Fibroblast of villous mesenchyme (primary cell): ENCODE data around the gene BTG4. TPM values are rescaled to one million over a fixed set of nuclear protein-coding genes. Genes with fewer than 3 reads are reported as not detected.

ENCODE experiments used
- DNase-seq: peaks from one replicate; pipeline ENCODE4 v3.0.0-alpha.2; 2010; ENCODE audit warnings: low read depth
- H3K4me3 ChIP-seq: 2 replicates; pipeline ENCODE4 v1.5.1; 2011; ENCODE audit warnings: low read depth, mild to moderate bottlenecking, low read length
- CTCF ChIP-seq: IDR thresholded peaks from 2 replicates; pipeline ENCODE4 v1.5.1; 2012; ENCODE audit warnings: low read depth, mild to moderate bottlenecking, low read length; ENCODE audit not compliant: insufficient read depth
- total RNA-seq: library from RNA; depleted of rRNA; stranded (reverse); fragments of >200 nt; gene quantifications from 2 replicates; pipeline ENCODE4 v1.2.3, GENCODE V29; 2012

The BTG4 gene
- total RNA-seq, 1 donor = not detected

- no peak for TF ChIP-seq CTCF
- H3K4me3 ChIP-seq = no peak overlapping the region
- peak; percentile 23 for DNase-seq
Measured at GRCh38 chr11:111555255-111555654, 43.1 kb upstream of the BTG4 start.

- H3K4me3 ChIP-seq = no peak overlapping the region
- no peak for DNase-seq
- no peak for TF ChIP-seq CTCF
Measured at GRCh38 chr11:111554532-111554931, 42.3 kb upstream of the BTG4 start.

GRCh38 chr11:111550258-111550657 is 38.1 kb upstream of the BTG4 start:
- DNase-seq = no peak
- no peak for TF ChIP-seq CTCF
- H3K4me3 ChIP-seq = no peak overlapping the region

GRCh38 chr11:111549869-111550203 is 37.6 kb upstream of the BTG4 start:
- H3K4me3 ChIP-seq = no peak overlapping the region
- DNase-seq = peak; percentile 53
- no peak for TF ChIP-seq CTCF

GRCh38 chr11:111549196-111549868 is 37.1 kb upstream of the BTG4 start:
- no peak for TF ChIP-seq CTCF
- DNase-seq = no peak
- no peak overlapping the region for H3K4me3 ChIP-seq

GRCh38 chr11:111548525-111548924 is 36.3 kb upstream of the BTG4 start:
- H3K4me3 ChIP-seq = no peak overlapping the region
- no peak for DNase-seq
- TF ChIP-seq CTCF = no peak
